PC-9 (cell line): ENCODE results near the gene TRMT1. TPM values are rescaled to one million over a fixed set of nuclear protein-coding genes. Genes with fewer than 3 reads are reported as not detected.

Experiments used
- BruUV-seq: library from RNA; stranded (reverse); fragments of 400-500 nt; replicated peaks from 2 replicates; lab custom pipeline; 2021; lab: Mats Ljungman, UMichigan
- CTCF ChIA-PET: fragments of 300-600 bp; sonication (Branson Sonifier 250); formaldehyde crosslinking; loops from one replicate; lab custom pipeline; 2022; ENCODE audit warnings: antibody characterized with exemption; lab: Charles Lee
- POLR2A ChIA-PET: fragments of 300-600 bp; sonication (Branson Sonifier 250); formaldehyde crosslinking; loops from one replicate; lab custom pipeline; 2022; ENCODE audit warnings: antibody characterized with exemption; ENCODE audit not compliant: unreplicated experiment; lab: Charles Lee
- DNase-seq, 2 experiments: peaks; one replicate each; pipeline versions ENCODE4 v3.0.0 to v3.0.0-alpha.2; 2015 to 2022; ENCODE audit warnings: mixed read lengths in 1 of 2
- H2AFZ ChIP-seq: fragments of 200-600 bp; sonication (generic); 2 replicates; pipeline ENCODE4 v1.8.1; 2017; ENCODE audit warnings: antibody characterized with exemption
- H3F3A ChIP-seq: fragments of 200-600 bp; sonication (generic); 2 replicates; pipeline ENCODE4 v1.8.1; 2017; ENCODE audit warnings: antibody characterized with exemption, mild to moderate bottlenecking, low read depth; ENCODE audit not compliant: insufficient read depth
- H3K27ac ChIP-seq: fragments of 200-600 bp; sonication (generic); 2 replicates; pipeline ENCODE4 v1.6.1; 2016; ENCODE audit warnings: mixed run types
- H3K27me3 ChIP-seq: fragments of 200-600 bp; sonication (generic); 2 replicates; pipeline ENCODE4 v1.6.1; 2016; ENCODE audit warnings: low read depth, mixed run types; ENCODE audit not compliant: insufficient read depth
- H3K36me3 ChIP-seq: fragments of 200-600 bp; sonication (generic); 2 replicates; pipeline ENCODE4 v1.6.1; 2016; ENCODE audit warnings: low read depth, mixed run types
- H3K4me1 ChIP-seq: fragments of 200-600 bp; sonication (generic); replicated peaks from 2 replicates; pipeline ENCODE4 v1.6.1; 2016; ENCODE audit warnings: mixed run types; ENCODE audit not compliant: insufficient read depth
- H3K4me2 ChIP-seq: fragments of 200-600 bp; sonication (generic); 2 replicates; pipeline ENCODE4 v1.6.1; 2017; ENCODE audit warnings: mixed run types
- H3K4me3 ChIP-seq: fragments of 200-600 bp; sonication (generic); 2 replicates; pipeline ENCODE4 v1.6.1; 2016; ENCODE audit warnings: mixed run types
- H3K79me2 ChIP-seq: fragments of 200-600 bp; sonication (generic); 2 replicates; pipeline ENCODE4 v1.6.1; 2017; ENCODE audit warnings: low read depth, mixed run types
- H3K9me2 ChIP-seq: fragments of 200-600 bp; sonication (generic); 2 replicates; pipeline ENCODE4 v1.8.1; 2017; ENCODE audit warnings: mild to moderate bottlenecking; ENCODE audit not compliant: insufficient read depth
- H3K9me3 ChIP-seq: fragments of 200-600 bp; sonication (generic); 2 replicates; pipeline ENCODE4 v1.8.1; 2016; ENCODE audit warnings: low read depth; ENCODE audit not compliant: insufficient read depth
- H4K20me1 ChIP-seq: fragments of 200-600 bp; sonication (generic); 2 replicates; pipeline ENCODE4 v1.8.1; 2017; ENCODE audit not compliant: insufficient read depth
- EZH2 ChIP-seq: fragments of 200-600 bp; sonication (generic); IDR thresholded peaks from 2 replicates; pipeline ENCODE4 v1.8.0; 2017; ENCODE audit warnings: antibody characterized with exemption, low read depth
- intact Hi-C: fragments of 100-400 bp; cut with micrococcal nuclease; formaldehyde crosslinking; loops from one replicate; pipeline ENCODE4 v1.10.0; 2022; ENCODE audit not compliant: unreplicated experiment
- total RNA-seq: library from RNA; stranded (reverse); gene quantifications from 2 replicates; pipeline ENCODE4 v1.2.3, GENCODE V29; 2021
- TF ChIP-seq, protein P1 (sequence below): fragments of 200-600 bp; sonication (generic); conservative IDR thresholded peaks from 2 replicates; pipeline ENCODE4 v1.6.1; 2017; ENCODE audit warnings: mixed run types, antibody characterized with exemption, mild to moderate bottlenecking, moderate library complexity

The TRMT1 gene
- total RNA-seq, 1 experiment from 2014 or later: 44.1 TPM

DNA sequence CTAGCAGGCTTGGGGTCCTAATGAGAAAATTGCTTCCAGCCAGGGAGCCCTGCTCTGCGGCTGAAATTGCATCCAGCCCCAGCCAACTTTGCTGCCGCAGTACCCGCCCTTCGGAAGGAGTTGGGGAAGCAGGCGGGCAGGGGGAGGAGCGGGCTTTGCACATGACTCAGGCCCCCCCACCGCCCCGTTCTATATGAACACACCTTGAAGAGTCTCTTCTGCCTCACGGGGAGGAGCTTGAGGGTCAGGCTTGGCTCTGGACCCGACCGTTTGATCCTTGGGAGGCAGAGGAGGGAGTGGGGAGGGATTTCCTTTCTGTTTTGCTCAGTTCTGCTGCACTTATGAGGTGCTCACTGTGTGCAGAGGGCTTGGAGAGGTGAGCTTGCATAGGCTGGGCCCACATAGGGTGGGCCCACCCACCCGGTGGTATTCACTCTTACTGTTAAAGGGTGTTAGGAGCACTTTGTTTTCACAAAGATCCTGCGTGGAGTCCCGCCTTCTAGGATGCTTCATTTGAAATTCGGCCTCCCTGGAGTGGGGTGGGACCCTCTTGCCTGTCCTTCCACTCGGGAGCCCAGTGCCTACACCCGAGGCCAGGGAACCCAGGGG is 60.4 kb downstream of the TRMT1 start:
- Histone ChIP-seq H2AFZ (no peak overlapping the region), H3K9me3 (no peaks in the 10 kb centered on the region), H3K79me2 (no peaks in the 10 kb centered on the region), H3K4me2 (no peak overlapping the region), H3K9me2 (no peaks in the 10 kb centered on the region), H3F3A (peaks cover 9% of the 10 kb centered on the region; the same call in 1 of the 2 replicates), H3K27ac (no peak overlapping the region), H3K4me3 (no peak overlapping the region), H3K4me1 (peaks cover 37% of the 10 kb centered on the region), H4K20me1 (peaks cover 13% of the 10 kb centered on the region), H3K27me3 (peaks cover 38% of the 10 kb centered on the region), H3K36me3 (no peaks in the 10 kb centered on the region)
- no TSS peak for BruUV-seq
- POLR2A ChIA-PET: interaction anchor here (0.7 kb wide), 1 partner anchor 265 kb away, joined by 6 read pairs; the partner anchor contains the start of gene JUNB
- DNase-seq: peak in 1 of 2 experiments; percentile 77
- CTCF ChIA-PET: interaction anchor here (0.6 to 1.0 kb wide), 3 partner anchors 62 to 73 kb away, joined by 3 to 5 read pairs (median 3); partner anchors contain the start of gene NACC1
- intact Hi-C loops: loop anchor here (1.0 kb wide), 1 partner anchor 20 kb away; no protein-coding TSS in a partner anchor
- no peak for TF ChIP-seq EZH2
- TF ChIP-seq, protein P1, sequence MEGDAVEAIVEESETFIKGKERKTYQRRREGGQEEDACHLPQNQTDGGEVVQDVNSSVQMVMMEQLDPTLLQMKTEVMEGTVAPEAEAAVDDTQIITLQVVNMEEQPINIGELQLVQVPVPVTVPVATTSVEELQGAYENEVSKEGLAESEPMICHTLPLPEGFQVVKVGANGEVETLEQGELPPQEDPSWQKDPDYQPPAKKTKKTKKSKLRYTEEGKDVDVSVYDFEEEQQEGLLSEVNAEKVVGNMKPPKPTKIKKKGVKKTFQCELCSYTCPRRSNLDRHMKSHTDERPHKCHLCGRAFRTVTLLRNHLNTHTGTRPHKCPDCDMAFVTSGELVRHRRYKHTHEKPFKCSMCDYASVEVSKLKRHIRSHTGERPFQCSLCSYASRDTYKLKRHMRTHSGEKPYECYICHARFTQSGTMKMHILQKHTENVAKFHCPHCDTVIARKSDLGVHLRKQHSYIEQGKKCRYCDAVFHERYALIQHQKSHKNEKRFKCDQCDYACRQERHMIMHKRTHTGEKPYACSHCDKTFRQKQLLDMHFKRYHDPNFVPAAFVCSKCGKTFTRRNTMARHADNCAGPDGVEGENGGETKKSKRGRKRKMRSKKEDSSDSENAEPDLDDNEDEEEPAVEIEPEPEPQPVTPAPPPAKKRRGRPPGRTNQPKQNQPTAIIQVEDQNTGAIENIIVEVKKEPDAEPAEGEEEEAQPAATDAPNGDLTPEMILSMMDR: no peak

DNA sequence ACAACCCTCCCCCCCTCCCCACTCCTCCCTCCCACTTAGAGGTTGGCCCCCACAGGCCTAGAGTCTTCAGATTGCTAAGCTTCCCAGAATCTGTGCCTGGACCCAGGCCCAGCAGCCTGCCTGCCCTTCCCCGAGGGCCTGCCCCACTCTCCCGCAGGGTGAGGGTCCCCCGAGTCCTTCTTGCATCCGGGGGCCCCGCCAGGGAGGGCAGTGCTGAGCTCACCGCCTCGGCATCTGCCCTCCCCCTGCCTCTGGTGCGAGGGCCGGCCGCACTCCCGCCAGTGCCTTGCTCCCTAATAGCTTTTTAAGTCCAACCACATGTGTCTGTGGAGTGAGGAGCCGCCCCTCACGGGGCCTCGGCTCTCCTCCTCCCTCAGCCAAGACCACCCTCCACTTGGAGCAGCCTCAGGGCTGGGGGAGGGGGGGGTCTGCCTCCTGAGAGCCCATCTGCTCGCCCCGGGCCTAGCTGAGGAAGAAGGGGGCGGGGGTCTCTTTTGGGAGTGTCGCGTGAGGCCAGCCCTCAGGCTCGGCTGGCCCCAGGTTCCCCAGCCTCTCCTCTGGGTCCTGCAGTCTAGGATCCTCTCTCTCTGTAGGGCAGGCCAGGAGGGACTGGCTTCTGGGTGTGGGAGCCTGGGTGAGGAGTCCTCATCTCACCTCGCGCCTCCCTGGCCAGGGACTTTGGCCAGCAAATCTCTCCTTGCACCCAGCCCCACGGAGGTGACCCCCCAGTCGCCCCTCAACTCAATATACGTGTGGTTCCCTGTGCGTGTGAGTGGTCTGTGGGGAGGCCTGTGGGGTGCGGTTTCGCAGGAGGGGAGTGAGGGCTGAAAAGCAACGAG is 61.1 kb downstream of the TRMT1 start:
- CTCF ChIA-PET: interaction anchor here (0.7 to 1.0 kb wide), 4 partner anchors 22 to 72 kb away, joined by 3 to 4 read pairs (median 3); partner anchors contain the start of gene NACC1
- Histone ChIP-seq H3K4me2 (no peak overlapping the region), H3K9me2 (no peaks in the 10 kb centered on the region), H3K36me3 (no peaks in the 10 kb centered on the region), H3K79me2 (no peaks in the 10 kb centered on the region), H3K4me1 (peaks cover 40% of the 10 kb centered on the region), H3K9me3 (no peaks in the 10 kb centered on the region), H3F3A (peaks cover 12% of the 10 kb centered on the region; the same call in 1 of the 2 replicates), H3K27me3 (peaks cover 34% of the 10 kb centered on the region), H4K20me1 (peaks cover 20% of the 10 kb centered on the region), H3K27ac (no peak overlapping the region), H3K4me3 (no peak overlapping the region), H2AFZ (no peak overlapping the region)
- intact Hi-C loops: loop anchor here (1.0 kb wide), 1 partner anchor 19 kb away; no protein-coding TSS in a partner anchor
- DNase-seq: peak in 1 of 2 experiments; percentile 66
- TF ChIP-seq, protein P1: no peak
- TF ChIP-seq EZH2: no peak
- BruUV-seq: TSS peak; percentile 93
- POLR2A ChIA-PET: interaction anchor here (0.6 to 0.7 kb wide), 6 partner anchors 39 to 1233 kb away, joined by 3 to 6 read pairs (median 4); no protein-coding TSS in a partner anchor

Other genes starting within 250 kb of the TRMT1 start
- 68.4 and 81.0 TPM in 2 replicates for gene DNASE2, start 235.3 kb downstream of the TRMT1 start, total RNA-seq
- 0.22 and 0.25 TPM in 2 replicates for gene KLF1, start 229.5 kb downstream of the TRMT1 start, total RNA-seq
- 23.2 and 27.8 TPM in 2 replicates for gene GCDH, start 225.6 kb downstream of the TRMT1 start, total RNA-seq
- 2.1 and 2.6 TPM in 2 replicates for gene SYCE2, start 197.4 kb downstream of the TRMT1 start, total RNA-seq
- gene FARSA, start 183.0 kb downstream of the TRMT1 start, total RNA-seq: 53.7 and 76.5 TPM in 2 replicates
- 606 and 727 TPM in 2 replicates for gene CALR, start 178.1 kb downstream of the TRMT1 start, total RNA-seq
- 186 and 187 TPM in 2 replicates for gene RAD23A, start 170.9 kb downstream of the TRMT1 start, total RNA-seq
- 29.1 and 32.5 TPM in 2 replicates for gene GADD45GIP1, start 159.5 kb downstream of the TRMT1 start, total RNA-seq
- 0.20 and 0.28 TPM in 2 replicates for gene DAND5, start 147.2 kb downstream of the TRMT1 start, total RNA-seq
- 19.7 and 24.2 TPM in 2 replicates for gene NFIX, start 121.3 kb downstream of the TRMT1 start, total RNA-seq
- 0.24 TPM in 1 of 2 replicates, not detected in the other for gene LYL1, start 13.9 kb downstream of the TRMT1 start, total RNA-seq
- gene NACC1, start 1.5 kb upstream of the TRMT1 start, total RNA-seq: 101 and 133 TPM in 2 replicates
- 86.2 and 89.6 TPM in 2 replicates for gene STX10, start 33.6 kb upstream of the TRMT1 start, total RNA-seq
- gene IER2, start 33.7 kb upstream of the TRMT1 start, total RNA-seq: 72.7 and 95.5 TPM in 2 replicates